ENCODE results near the gene DAPK2.

DNA sequence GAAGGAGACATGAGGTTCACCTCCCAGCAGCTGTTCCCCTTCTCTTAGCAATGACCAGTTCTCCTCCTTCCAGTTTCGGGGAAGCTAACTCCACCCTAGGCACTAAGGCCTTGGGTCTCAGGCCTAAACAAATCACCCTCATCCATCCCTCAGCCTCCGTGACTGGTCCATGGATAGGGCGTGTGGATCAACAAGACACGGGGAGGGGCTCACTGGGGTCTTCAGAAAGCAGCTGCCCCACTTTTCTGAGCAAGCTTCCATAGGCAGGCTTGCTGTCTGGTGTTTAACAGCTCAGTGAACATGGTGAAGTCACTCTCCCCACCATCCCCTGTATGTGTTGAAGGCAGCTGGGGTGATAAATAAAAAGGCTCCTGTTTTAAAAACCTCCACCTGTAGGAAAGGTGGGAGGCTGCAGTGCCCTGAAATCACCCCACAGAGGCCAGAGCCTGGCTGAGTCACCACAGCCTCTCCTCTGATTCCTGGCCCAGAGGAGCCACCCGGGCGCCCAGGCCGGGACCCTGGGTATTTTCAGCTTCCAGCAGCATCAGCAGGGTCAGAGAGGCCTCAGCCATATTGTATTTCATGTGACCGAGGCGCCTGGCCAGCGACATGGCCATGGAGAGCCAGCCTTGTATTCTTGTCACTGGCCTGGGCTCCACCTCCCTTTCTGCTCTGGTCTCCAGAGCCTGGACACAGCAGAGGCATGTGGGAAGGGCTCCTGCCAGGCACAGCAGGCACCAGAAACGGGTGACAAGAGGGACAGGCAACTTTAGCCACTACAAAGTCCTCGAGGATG, 152.2 kb downstream of the DAPK2 start:
- TF ChIP-seq, protein P1, sequence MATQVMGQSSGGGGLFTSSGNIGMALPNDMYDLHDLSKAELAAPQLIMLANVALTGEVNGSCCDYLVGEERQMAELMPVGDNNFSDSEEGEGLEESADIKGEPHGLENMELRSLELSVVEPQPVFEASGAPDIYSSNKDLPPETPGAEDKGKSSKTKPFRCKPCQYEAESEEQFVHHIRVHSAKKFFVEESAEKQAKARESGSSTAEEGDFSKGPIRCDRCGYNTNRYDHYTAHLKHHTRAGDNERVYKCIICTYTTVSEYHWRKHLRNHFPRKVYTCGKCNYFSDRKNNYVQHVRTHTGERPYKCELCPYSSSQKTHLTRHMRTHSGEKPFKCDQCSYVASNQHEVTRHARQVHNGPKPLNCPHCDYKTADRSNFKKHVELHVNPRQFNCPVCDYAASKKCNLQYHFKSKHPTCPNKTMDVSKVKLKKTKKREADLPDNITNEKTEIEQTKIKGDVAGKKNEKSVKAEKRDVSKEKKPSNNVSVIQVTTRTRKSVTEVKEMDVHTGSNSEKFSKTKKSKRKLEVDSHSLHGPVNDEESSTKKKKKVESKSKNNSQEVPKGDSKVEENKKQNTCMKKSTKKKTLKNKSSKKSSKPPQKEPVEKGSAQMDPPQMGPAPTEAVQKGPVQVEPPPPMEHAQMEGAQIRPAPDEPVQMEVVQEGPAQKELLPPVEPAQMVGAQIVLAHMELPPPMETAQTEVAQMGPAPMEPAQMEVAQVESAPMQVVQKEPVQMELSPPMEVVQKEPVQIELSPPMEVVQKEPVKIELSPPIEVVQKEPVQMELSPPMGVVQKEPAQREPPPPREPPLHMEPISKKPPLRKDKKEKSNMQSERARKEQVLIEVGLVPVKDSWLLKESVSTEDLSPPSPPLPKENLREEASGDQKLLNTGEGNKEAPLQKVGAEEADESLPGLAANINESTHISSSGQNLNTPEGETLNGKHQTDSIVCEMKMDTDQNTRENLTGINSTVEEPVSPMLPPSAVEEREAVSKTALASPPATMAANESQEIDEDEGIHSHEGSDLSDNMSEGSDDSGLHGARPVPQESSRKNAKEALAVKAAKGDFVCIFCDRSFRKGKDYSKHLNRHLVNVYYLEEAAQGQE (IDR thresholded peaks at IDR 0.05; ENCODE audit: insufficient read depth in 1 of 2, low read depth in 2 of 2, low read length in 2 of 2): no peak
- TF ChIP-seq SIN3A (IDR thresholded peaks at IDR 0.05; ENCODE audit: borderline replicate concordance, insufficient read depth, low read length) (no peak), POLR2AphosphoS5 (IDR thresholded peaks at IDR 0.05; ENCODE audit: low read depth, low read length) (no peak)

All from PFSK-1 (cell line).